H1 (cell line): Measurements from ENCODE around the gene ZNF385C. TPM values are rescaled to one million over a fixed set of nuclear protein-coding genes. Genes with fewer than 3 reads are reported as not detected.

Experiments
- CTCF ChIA-PET: fragments of 300-600 bp; sonication (Branson Sonifier 250); formaldehyde crosslinking; loops from one replicate; lab custom pipeline; 2021; ENCODE audit not compliant: partially characterized antibody; lab: Charles Lee
- POLR2A ChIA-PET: fragments of 300-600 bp; sonication (Branson Sonifier 250); formaldehyde crosslinking; loops from one replicate; lab custom pipeline; 2021; ENCODE audit warnings: inconsistent platforms; ENCODE audit not compliant: partially characterized antibody; lab: Charles Lee
- DNase-seq, 2 experiments: peaks; one replicate each; pipeline versions ENCODE4 v3.0.0 to v3.0.0-alpha.2; 2010 to 2022; ENCODE audit warnings: low spot score in 2 of 2, low read depth in 1 of 2, mixed read lengths in 1 of 2
- FAIRE-seq: peaks from 2 replicates; lab custom pipeline; 2011; peaks lifted over from hg19 to GRCh38; lab: Jason Lieb, UNC
- H2AFZ ChIP-seq: 2 replicates; pipeline ENCODE4 v1.8.1; 2012; ENCODE audit warnings: low read length, inconsistent platforms
- H2AK5ac ChIP-seq: 2 replicates; pipeline ENCODE4 v1.6.1; 2013; ENCODE audit warnings: low read depth, low read length
- H2BK120ac ChIP-seq: replicated peaks from 2 replicates; pipeline ENCODE3; 2013; ENCODE audit warnings: low read depth, low read length, inconsistent platforms
- H2BK12ac ChIP-seq: 2 replicates; pipeline ENCODE4 v1.6.1; 2013; ENCODE audit warnings: low read depth, low read length
- H2BK15ac ChIP-seq: 2 replicates; pipeline ENCODE4 v1.6.1; 2013; ENCODE audit warnings: low read length
- H2BK20ac ChIP-seq: 2 replicates; pipeline ENCODE4 v1.6.1; 2013; ENCODE audit warnings: low read length
- H2BK5ac ChIP-seq: 2 replicates; pipeline ENCODE4 v1.6.1; 2013; ENCODE audit warnings: low read depth, low read length
- H3K14ac ChIP-seq: 2 replicates; pipeline ENCODE4 v1.6.1; 2013; ENCODE audit warnings: inconsistent platforms; ENCODE audit not compliant: insufficient read length
- H3K18ac ChIP-seq: 2 replicates; pipeline ENCODE4 v1.6.1; 2013; ENCODE audit warnings: low read length; ENCODE audit errors: extremely low read depth
- H3K23ac ChIP-seq: 2 replicates; pipeline ENCODE4 v1.6.1; 2013; ENCODE audit warnings: inconsistent platforms; ENCODE audit not compliant: insufficient read length
- H3K23me2 ChIP-seq: 2 replicates; pipeline ENCODE4 v1.6.1; 2013; ENCODE audit warnings: low read depth, low read length
- H3K27ac ChIP-seq: 2 replicates; pipeline ENCODE4 v1.6.1; 2011; ENCODE audit warnings: low read depth, low read length, inconsistent platforms
- H3K27me3 ChIP-seq, 4 experiments: replicated peaks in 1 of 4; 1 replicate in 1 of 4; 2 replicates in 3 of 4; pipeline versions ENCODE4 v1.6.1 to v1.8.1; 2011 to 2013; ENCODE audit warnings: low read length in 3 of 4, mild to moderate bottlenecking in 3 of 4, inconsistent platforms in 2 of 4, mixed read lengths in 2 of 4, moderate library complexity in 1 of 4; ENCODE audit not compliant: control insufficient read depth in 3 of 4, insufficient read depth in 3 of 4; ENCODE audit errors: extremely low read depth in 1 of 4
- H3K36me3 ChIP-seq, 4 experiments: 2 replicates each; pipeline versions ENCODE4 v1.6.1 to v1.8.1; 2011 to 2013; ENCODE audit warnings: mild to moderate bottlenecking in 4 of 4, low read length in 3 of 4, moderate library complexity in 2 of 4, control low read depth in 1 of 4, inconsistent platforms in 1 of 4; ENCODE audit not compliant: insufficient read depth in 4 of 4, control insufficient read depth in 2 of 4
- H3K4ac ChIP-seq: replicated peaks from 2 replicates; pipeline ENCODE3; 2013; ENCODE audit warnings: low read length, low read depth, mixed read lengths, inconsistent platforms; ENCODE audit not compliant: insufficient read length
- H3K4me1 ChIP-seq, 4 experiments: replicated peaks in 1 of 4; 1 replicate in 1 of 4; 2 replicates in 3 of 4; pipeline versions ENCODE4 v1.6.1 to v1.8.1; 2011 to 2013; ENCODE audit warnings: low read length in 3 of 4, inconsistent platforms in 2 of 4, mixed read lengths in 1 of 4; ENCODE audit not compliant: insufficient read depth in 4 of 4, control insufficient read depth in 3 of 4
- H3K4me2 ChIP-seq, 2 experiments: 2 replicates each; pipeline versions ENCODE4 v1.6.1 to v1.8.1; 2011 to 2013; ENCODE audit warnings: low read depth in 2 of 2, low read length in 2 of 2, control low read depth in 1 of 2, inconsistent platforms in 1 of 2, mild to moderate bottlenecking in 1 of 2; ENCODE audit not compliant: insufficient read depth in 1 of 2
- H3K4me3 ChIP-seq, 4 experiments: fragments of 200-600, 300-600 bp in 1 of 4; sonication (generic), shearing (Covaris generic), sonication (Bioruptor Twin) in 1 of 4; 2 replicates each; pipeline versions ENCODE4 v1.5.1 to v1.8.1; 2011 to 2016; ENCODE audit warnings: low read length in 4 of 4, low read depth in 3 of 4, control low read depth in 2 of 4, inconsistent platforms in 2 of 4, mild to moderate bottlenecking in 2 of 4, mixed read lengths in 1 of 4, moderate library complexity in 1 of 4; ENCODE audit not compliant: insufficient read depth in 2 of 4; ENCODE audit errors: extremely low read depth in 1 of 4
- H3K56ac ChIP-seq: replicated peaks from 2 replicates; pipeline ENCODE3; 2013; ENCODE audit warnings: low read depth, mild to moderate bottlenecking, mixed read lengths, low read length, inconsistent platforms; ENCODE audit not compliant: insufficient read length
- H3K79me1 ChIP-seq: 2 replicates; pipeline ENCODE4 v1.6.1; 2013; ENCODE audit warnings: low read depth, low read length, control low read depth
- H3K79me2 ChIP-seq, 2 experiments: 2 replicates each; pipeline versions ENCODE4 v1.6.1 to v1.8.1; 2012 to 2013; ENCODE audit warnings: low read length in 2 of 2, mild to moderate bottlenecking in 2 of 2, inconsistent platforms in 1 of 2; ENCODE audit not compliant: insufficient read depth in 2 of 2, control insufficient read depth in 1 of 2
- H3K9ac ChIP-seq, 4 experiments: replicated peaks in 1 of 4; 1 replicate in 1 of 4; 2 replicates in 3 of 4; pipeline versions ENCODE4 v1.6.1 to v1.8.1; 2011 to 2013; ENCODE audit warnings: low read depth in 3 of 4, low read length in 3 of 4, control low read depth in 2 of 4, mild to moderate bottlenecking in 2 of 4, moderate library complexity in 2 of 4, inconsistent platforms in 1 of 4; ENCODE audit errors: extremely low read depth in 1 of 4
- H3K9me3 ChIP-seq, 2 experiments: 2 replicates each; pipeline versions ENCODE4 v1.6.1 to v1.8.1; 2012 to 2013; ENCODE audit warnings: mild to moderate bottlenecking in 2 of 2, moderate library complexity in 2 of 2, control low read depth in 1 of 2, inconsistent platforms in 1 of 2, low read depth in 1 of 2, low read length in 1 of 2, mixed read lengths in 1 of 2; ENCODE audit not compliant: insufficient read depth in 2 of 2
- H4K20me1 ChIP-seq, 2 experiments: replicated peaks in 1 of 2; 2 replicates each; pipeline versions ENCODE3 to v1.8.1; 2011 to 2013; ENCODE audit warnings: inconsistent platforms in 2 of 2, low read length in 2 of 2, mild to moderate bottlenecking in 1 of 2; ENCODE audit not compliant: insufficient read depth in 2 of 2, control insufficient read depth in 1 of 2
- H4K5ac ChIP-seq: 2 replicates; pipeline ENCODE4 v1.6.1; 2013; ENCODE audit warnings: low read length, low read depth, mixed read lengths, inconsistent platforms; ENCODE audit not compliant: insufficient read length
- H4K8ac ChIP-seq: 2 replicates; pipeline ENCODE4 v1.8.0; 2013; ENCODE audit warnings: mild to moderate bottlenecking, moderate library complexity, low read length, inconsistent platforms; ENCODE audit not compliant: insufficient read depth; ENCODE audit errors: extremely low read depth
- H4K91ac ChIP-seq: replicated peaks from 2 replicates; pipeline ENCODE3; 2013; ENCODE audit warnings: low read length, mixed read lengths, inconsistent platforms; ENCODE audit not compliant: insufficient read length
- HDAC2 ChIP-seq, 2 experiments: fragments of 300-600 bp in 1 of 2; sonication (generic) in 1 of 2; IDR thresholded peaks; 2 replicates each; pipeline ENCODE4 v1.6.1; 2011 to 2012; ENCODE audit warnings: low read depth in 2 of 2, low read length in 2 of 2, mild to moderate bottlenecking in 2 of 2, moderate library complexity in 2 of 2, borderline replicate concordance in 1 of 2, inconsistent platforms in 1 of 2
- RAD21 ChIP-seq, 2 experiments: IDR thresholded peaks in 1 of 2; conservative IDR thresholded peaks in 1 of 2; 2 replicates each; pipeline ENCODE4 v1.6.1; 2011; ENCODE audit warnings: low read depth in 2 of 2, low read length in 2 of 2, improper control_type of control experiment in 1 of 2, inconsistent platforms in 1 of 2, mild to moderate bottlenecking in 1 of 2, moderate library complexity in 1 of 2
- WGBS, 2 experiments: shearing (Covaris generic) in 1 of 2; methylation state at CpG; one replicate each; pipeline versions ENCODE4 v1.1.6 to v1.1.7; 2013 to 2015; ENCODE audit warnings: low lambda C conversion rate in 2 of 2, mixed read lengths in 2 of 2, inconsistent platforms in 1 of 2, low coverage in 1 of 2, missing lambda C conversion rate in 1 of 2; ENCODE audit not compliant: insufficient replicate concordance in 2 of 2, insufficient coverage in 1 of 2, insufficient read length in 1 of 2; ENCODE audit errors: extremely low coverage in 1 of 2, missing lambda C conversion rate in 1 of 2; 5-methylcytosine and 5-hydroxymethylcytosine counted together
- polyA plus RNA-seq, 7 experiments: library from polyadenylated mRNA; depleted of rRNA in 3 of 7; stranded (reverse) in 5 of 7; unstranded in 2 of 7; fragments of >200 nt in 5 of 7; fragments of 200-250 nt in 2 of 7; gene quantifications; 1 replicate in 5 of 7; 2 replicates in 1 of 7; 4 replicates in 1 of 7; pipeline versions ENCODE4 v1.2.1 to v1.2.3, GENCODE V29; 2011 to 2013; ENCODE audit warnings: missing spikeins in 2 of 7, mixed read lengths in 2 of 7
- total RNA-seq: library from RNA; stranded (reverse); fragmentation: NEBNext Ultra II Directional; extraction: Animal tissue kit (Norgen Biotek cat#: 25700); gene quantifications from 2 replicates; pipeline ENCODE4 v1.2.1, GENCODE V29; 2021

ZNF385C gene
- total and polyA plus RNA-seq, 2 of the 8 experiments (the other 6 are each of a cell fraction or from before 2014, with no cell fraction given): 3.9 to 6.1 TPM

DNA sequence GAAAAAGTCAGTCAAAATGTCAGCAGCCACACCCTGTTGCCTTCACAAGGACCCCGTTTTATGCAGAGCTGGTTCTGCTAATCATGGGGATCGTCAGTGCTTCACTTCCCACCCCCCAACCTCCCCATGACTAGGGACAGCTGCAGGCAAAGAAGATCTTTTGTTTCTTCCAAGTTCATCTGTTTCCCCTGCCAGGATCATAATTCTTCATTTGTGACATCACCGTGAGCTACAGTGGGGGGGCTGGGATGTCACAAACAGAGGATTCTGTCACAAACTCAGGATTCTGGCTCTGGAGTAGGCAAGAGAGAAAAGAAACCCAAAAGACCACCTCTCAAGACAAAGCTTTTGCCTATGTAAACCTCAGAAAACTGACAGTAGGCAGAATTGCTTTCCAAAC, 105.7 kb downstream of the ZNF385C start:
- Histone ChIP-seq H3K36me3 (peaks cover 47 to 91% (median 80%) of the 10 kb centered on the region in 4 experiments), H2BK15ac (no peak overlapping the region), H4K5ac (no peak overlapping the region), H3K56ac (no peak overlapping the region), H3K18ac (no peak overlapping the region), H3K14ac (no peak overlapping the region), H3K4me2 (no peak overlapping the region), H3K23ac (no peak overlapping the region), H2BK20ac (no peak overlapping the region), H3K23me2 (no peaks in the 10 kb centered on the region; the same call in 1 of the 2 replicates), H2AK5ac (no peak overlapping the region), H3K4me1 (no peaks in the 10 kb centered on the region), H2BK120ac (no peak overlapping the region), H2BK5ac (no peak overlapping the region), H4K91ac (no peak overlapping the region), H3K9me3 (no peaks in the 10 kb centered on the region), H3K79me1 (no peaks in the 10 kb centered on the region), H4K20me1 (peaks cover 5 to 8% of the 10 kb centered on the region in 2 experiments), H3K79me2 (no peaks in the 10 kb centered on the region), H4K8ac (no peak overlapping the region), H2AFZ (no peak overlapping the region), H3K27ac (no peak overlapping the region), H3K4ac (no peak overlapping the region), H2BK12ac (no peak overlapping the region), H3K27me3 (no peaks in the 10 kb centered on the region), H3K4me3 (no peak overlapping the region), H3K9ac (no peak overlapping the region)
- ChIA-PET CTCF (no interaction called here), POLR2A (interaction anchor here (0.9 to 2.5 kb wide), 4 partner anchors 12 to 26 kb away, joined by 3 to 8 read pairs (median 4); partner anchors contain the start of gene CNP)
- 92% methylated on average over 3 of the region's 3 CpGs; no CpG with 5 or more reads in 1 of the 2 experiments for WGBS, 2 experiments
- FAIRE-seq: no peak
- no peak for DNase-seq
- no peak for TF ChIP-seq RAD21 (IDR thresholded peaks at IDR 0.05 in 1 of 2, conservative IDR thresholded peaks at IDR 0.05 in 1 of 2; ENCODE audit: low read depth in 2 of 2, low read length in 2 of 2)
- no peak for TF ChIP-seq HDAC2 (IDR thresholded peaks at IDR 0.05; ENCODE audit: borderline replicate concordance in 1 of 2, low read depth in 2 of 2, low read length in 2 of 2)
